ENCODE measurements around the gene FBXO10. TPM values are rescaled to one million over a fixed set of nuclear protein-coding genes. Genes with fewer than 3 reads are reported as not detected.
"Not testable (repeated sequence)": the region's sequence is repeated elsewhere in the genome, so short reads cannot be mapped to it uniquely, and the experiment has no call there.

Gene FBXO10
- polyA plus RNA-seq, 10 donors: 22.8 to 39.8 (median 32.9) TPM

DNA sequence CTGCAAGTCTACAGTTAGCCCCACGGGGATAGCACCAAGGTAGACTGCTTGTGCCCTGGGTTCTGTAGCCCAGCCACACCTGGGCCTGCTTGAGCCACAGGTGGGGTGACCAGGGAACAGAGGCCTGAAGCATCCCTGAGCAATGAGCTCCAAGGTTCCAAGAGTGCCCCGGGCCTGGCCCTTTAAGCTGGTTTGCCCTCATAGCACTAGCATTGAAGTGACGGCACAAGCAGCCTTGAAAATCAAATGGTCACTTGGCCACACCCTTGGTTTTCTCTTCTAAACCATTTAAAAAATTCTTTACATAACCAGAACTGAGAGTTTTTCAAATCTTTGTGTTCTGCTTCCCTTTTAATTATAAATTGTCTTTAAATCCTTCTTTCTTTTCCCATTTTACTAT, 24.7 kb downstream of the FBXO10 start:
- DNase-seq: no peak

DNA sequence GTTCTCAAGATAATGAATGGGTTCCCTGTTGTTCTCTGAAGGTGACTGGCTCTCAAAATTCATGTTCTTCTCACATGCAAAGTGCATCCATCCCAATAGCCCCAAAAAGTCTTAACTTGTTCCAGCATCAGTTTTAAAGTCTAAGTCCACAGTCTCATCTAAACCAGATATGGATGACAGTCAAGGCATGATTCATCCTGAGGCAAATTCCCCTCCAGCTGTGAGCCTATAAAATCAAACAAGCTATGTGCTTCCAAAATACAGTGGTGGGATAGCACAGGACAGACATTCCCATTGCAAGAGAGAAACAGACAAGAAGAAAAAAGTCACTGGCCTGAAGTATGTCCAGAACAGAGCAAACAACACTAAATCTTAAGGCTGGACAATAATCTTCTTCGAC, 25.4 kb downstream of the FBXO10 start:
- DNase-seq: peak in 1 of 3 donors; percentile 8

DNA sequence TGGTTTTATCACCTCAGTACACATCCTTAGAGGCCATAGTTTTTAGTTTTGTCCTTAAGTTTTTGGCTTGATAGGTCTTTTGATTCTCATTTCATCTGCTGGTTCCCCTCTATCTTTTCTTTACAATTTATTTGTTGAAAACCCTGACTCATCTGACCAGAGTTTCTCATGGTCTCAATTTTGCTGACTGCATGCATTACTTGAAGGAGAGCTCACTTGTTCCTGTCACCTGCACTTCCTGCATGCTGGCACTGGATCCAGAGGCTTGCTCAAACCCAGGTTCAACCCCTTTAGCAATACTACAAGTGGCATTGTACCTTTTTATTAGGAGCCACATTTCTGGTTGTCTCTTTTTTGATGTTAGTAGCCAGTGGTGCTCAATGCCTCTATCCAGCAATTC, 26.7 kb downstream of the FBXO10 start:
- DNase-seq: no peak

DNA sequence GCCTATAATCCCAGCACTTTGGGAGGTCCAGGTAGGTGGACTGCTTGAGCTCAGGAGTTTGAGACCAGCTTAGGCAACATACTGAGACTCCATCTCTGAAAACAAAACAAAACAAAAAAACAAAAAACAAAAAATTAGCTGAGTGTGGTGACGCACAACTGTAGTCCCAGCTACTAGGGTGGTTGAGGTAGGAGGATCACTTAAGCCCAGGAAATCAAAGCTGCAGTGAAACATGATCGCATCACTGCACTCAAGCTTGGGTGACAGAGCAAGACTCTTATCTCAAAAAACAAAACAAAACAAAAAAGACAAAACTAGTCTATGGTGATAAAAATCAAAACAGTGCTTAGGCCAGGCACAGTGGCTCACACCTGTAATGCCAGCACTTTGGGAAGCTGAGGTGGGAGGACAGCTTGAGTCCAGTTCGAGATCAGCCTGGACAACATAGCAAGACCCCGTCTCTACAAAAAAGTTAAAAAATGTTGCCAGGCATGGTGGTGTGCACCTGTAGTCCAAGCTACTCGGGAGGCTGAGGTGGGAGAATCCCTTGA, 28.8 kb downstream of the FBXO10 start:
- no peak for DNase-seq

DNA sequence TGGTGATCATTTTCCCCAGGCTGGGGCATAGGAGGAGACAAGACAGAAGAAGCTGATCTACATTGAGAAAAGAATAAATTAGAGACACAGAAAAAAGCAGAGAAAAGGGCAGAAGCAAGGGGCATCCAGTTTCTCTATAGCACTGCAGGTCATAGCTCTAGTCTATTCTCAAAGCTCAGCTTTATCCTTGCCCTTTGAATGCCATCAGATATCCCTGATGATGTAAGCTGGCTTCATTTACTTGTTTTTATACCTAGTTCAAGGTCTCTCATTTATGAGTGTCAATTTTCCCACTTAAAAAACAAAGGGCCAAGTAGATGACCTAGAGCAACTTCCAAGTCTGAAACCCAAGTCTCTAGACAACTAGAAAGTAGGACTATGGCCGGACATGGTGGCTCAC, 32.7 kb downstream of the FBXO10 start:
- DNase-seq: no peak

DNA sequence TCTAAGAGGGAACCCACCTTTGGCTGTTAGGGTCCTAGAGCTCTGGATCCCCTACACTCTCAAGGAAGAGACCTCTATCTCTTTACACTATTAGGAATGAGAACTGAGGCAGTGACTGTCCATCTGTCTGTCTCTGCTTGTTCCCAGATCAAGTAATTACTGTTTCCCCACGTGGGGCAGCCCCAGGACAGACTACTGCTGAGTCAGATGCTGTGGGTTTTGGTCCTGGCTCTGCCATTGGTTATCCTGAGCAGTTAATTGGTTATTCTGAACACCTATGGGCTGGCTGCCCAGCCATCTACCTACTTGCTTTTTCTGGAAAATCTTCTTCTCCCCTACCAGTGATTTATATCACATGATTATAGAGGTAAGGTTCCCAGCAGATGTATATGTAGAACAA, 33.3 kb downstream of the FBXO10 start:
- no peak for DNase-seq

DNA sequence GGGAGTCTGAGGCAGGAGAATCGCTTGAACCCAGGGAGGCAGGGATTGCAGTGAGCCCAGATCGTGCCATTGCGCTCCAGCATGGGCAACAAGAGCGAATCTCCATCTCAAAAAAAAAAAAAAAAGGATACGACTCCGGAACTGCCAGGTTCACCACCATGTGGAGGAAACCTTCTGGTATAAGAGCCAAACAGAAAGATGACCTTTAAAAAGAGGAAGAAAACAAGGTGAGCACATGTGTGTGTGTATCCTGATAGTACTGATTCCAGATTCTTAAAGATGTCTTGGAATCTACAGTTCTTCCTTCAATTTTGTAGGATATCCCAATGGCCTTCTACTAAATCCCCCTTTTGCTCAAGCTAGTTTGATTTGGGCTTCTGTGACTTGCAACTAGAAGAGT, 33.7 kb downstream of the FBXO10 start:
- no peak for DNase-seq

DNA sequence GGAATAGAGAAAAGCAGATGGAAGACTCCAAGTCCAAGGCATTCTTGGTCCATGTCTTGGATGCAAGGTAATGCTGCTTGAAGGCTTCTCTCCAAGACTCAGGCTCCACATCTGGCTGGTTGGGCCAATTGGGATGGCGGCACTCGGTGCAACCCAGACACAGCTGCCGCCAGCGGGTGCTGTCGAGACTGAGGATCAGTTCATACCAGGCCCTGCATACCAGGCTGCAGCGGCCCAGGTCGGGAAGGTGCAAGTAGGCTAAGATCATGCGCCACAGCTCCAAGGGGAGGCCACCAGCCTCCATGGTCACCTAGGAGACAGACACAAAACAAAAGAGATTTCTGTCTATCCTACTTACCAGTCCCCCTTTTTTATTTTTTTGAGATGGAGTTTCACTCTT, 34.7 kb downstream of the FBXO10 start:
- no peak for DNase-seq

DNA sequence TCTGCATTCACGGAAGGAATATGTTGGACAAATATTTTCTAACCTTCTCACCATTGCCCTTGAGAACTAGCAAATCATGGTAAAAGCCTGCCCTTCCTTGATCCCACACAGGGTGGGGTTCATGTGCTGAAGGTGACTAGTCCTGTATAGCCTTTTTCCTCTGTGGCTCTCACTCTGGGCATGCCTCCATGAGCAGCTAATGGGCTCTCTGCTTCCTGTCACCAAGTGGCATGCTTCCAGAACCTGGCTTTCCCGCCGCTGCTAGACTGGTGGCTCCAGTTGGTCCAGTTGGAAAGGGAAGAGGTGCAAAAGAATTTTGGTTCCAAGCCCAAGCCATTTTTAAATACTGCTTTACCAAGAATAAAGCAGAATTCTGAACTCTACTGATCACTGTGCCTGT, 35.5 kb downstream of the FBXO10 start:
- DNase-seq: no peak

DNA sequence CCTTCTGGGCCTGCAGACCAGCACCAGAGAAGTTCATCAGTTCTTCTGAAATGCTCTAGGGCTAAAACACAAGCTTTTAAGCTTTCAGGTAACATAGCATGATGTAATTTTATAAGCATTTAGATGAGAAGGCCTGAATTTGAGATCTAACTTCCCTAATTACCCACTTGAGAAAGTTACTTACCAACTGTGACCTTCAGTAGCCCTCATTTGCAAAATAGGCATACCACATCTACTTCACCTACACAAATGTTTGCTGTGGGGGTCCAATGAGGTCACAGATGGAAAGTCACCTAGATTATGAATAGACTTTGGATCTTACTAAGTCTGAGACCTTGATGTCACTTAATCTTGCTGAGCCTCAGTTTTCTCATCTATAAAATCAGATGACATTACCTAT, 36.5 kb downstream of the FBXO10 start:
- no peak for DNase-seq

DNA sequence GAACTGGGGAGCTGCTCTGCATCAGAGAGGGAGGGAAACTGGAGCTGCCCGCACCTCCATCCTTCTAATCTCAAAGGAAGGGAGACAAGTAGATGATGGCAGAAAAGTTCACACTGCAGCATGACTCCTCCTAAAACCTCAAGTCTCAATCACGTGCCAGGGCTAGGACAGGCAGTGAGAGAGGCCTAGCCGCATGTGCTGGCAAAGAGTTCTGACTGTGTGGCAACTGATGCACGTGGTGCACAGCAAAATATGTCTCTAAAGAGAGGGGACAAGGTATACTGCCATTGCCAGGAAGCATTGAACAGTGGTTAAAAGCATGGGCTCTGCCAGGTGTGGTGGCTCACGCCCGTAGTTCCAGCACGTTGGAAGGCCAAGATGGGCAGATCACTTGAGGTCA, 38.1 kb downstream of the FBXO10 start:
- DNase-seq: no peak

DNA sequence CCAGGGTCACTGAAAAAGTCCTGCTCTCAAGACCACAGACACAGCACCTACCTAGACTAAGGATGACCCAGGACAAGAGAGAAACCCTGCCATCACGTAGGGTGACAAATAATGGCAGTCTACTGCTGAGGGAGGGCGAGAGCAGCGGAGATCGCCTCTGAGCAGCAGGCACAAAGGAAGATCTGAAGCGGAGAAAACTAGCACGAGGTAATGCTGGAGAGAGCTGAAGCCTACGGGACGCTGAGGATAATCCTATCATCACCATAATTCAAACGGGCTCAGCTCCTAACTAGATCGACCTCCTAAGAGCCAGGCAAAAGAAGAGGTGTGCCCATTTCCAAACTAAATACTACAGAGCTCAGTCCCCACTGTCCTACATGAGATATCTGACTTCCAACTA, 41.3 kb downstream of the FBXO10 start:
- no peak for DNase-seq

DNA sequence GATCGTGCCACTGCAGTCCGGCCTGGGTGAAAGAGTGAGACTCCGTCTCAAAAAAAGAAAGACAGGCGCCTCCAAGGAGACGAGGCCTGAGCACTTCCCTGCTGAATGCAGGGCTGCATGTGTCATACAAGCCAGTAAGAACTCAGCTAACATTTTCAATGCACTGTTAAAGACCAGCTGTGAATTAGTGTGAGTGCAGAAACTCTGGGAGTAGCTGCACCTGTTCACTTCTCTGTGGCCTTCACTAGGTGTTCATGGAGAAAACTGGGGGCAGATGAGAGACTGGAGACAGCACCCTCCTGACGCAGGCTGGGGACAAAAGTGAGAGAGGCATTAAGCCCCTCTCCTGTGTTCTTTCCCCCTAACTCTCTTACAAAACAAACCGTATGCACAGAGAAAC, 41.8 kb downstream of the FBXO10 start:
- no peak for DNase-seq

DNA sequence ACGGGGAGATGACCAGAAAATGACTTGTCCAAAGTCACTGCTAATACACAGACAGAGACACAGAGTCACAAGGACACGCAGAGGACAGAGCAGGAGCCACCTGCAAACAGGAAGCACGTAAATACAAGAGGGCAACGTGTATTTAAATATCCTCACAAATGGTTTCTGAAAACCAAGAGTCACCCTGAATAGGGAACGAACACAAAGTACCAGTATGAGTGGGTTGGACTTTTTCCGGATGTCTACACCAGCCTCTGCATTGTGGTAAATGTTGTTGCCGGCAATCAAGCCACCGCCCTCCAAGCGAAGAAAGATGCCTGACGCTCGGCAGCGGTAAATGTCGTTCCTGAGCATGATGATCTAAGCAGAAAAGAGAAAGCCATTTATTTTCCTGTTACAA, 44.5 kb downstream of the FBXO10 start:
- no peak for DNase-seq

DNA sequence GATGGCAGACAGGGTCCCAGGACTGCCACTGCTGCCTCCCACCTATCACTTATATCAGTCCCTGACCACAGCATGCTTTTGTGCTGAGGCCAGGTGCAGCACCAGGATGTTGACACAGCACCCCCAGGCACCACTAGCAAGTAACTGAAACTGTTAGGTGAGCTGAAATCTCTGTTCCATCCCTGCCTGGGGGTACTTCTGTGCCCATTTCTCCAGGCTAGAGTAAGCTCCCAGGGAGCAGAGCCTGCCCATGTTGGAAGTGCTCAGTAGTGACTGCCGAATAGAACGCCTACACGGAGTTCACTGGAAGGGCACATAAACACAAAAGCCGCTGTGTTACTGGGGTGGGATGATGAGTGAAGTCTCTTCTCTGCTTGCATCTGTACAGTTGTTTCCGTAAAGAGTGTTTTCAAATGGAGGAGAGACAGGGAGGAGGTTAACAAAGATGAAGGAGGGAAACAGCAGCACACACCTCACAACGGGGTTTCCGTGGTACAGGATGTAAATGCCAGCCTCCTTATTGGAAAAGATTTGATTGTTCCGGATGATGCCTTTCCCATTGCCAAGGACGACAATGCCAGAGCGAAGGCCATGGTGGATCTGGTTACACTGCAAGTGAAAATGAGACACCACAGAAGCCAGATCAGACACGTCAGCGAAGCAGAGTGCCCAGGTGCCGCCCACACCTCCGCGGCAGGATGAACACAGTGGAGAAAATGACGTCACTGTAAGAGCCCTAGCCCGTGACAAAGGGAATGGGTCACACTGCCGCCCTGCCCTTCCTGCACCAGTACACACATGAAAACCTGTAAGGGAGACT, 47.3 kb downstream of the FBXO10 start:
- no peak for DNase-seq

DNA sequence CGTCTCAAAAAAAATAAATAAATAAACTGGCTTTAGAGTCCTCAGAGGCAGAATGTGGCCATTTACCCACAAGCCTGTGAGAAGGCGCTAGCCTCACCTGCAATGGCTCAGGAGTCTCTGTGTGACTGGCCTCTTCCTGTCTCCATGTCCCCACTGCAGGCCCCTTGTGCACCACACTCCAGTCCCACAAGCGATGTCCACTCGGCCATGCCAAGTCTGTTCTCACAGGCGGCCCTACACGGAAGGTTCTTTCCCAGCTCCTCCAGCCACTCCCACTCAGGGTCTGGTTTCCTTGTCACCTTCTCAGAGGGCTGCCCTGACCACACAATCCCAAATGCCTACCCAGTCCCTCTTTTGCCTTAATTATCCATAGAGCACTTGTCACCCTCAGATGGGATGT, 52.3 kb downstream of the FBXO10 start:
- no peak for DNase-seq

DNA sequence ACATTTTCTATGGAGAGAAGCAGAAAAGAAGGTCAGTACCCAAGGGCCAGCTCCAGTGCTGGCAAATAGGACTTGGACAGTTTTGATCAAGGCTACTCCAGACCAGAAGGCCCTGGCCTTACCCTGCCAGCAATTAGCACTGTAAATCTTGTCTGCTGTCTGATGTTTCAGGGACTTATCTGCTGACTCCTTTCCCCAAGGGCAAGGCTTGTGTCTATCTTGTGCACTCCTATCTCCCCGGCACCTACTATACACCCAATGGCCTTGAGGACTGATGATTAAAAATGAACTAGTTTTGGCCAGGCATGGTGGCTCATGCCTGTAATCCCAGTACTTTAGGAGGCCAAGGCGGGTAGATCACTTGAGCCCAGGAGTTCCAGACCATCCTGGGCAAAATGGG, 53.2 kb downstream of the FBXO10 start:
- DNase-seq: no peak

DNA sequence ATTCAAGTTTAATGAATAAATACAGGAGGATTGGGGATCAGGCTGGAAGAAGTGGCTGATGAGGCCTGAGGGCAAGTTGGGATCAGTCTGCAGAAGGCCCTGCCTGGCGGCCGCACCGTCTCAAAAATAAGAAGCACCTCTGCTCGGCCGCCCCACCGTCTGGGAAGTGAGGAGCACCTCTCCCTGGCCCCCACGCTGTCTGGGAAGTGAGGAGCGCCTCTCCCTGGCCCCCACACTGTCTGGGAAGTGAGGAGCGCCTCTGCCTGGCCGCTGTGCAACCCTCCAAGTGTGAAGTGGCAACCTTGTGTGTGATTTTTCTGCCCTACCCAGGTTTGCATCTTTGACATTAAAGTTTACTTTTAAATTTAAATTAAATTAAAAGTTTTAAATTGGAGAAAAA, 55.1 kb downstream of the FBXO10 start:
- no peak for DNase-seq

DNA sequence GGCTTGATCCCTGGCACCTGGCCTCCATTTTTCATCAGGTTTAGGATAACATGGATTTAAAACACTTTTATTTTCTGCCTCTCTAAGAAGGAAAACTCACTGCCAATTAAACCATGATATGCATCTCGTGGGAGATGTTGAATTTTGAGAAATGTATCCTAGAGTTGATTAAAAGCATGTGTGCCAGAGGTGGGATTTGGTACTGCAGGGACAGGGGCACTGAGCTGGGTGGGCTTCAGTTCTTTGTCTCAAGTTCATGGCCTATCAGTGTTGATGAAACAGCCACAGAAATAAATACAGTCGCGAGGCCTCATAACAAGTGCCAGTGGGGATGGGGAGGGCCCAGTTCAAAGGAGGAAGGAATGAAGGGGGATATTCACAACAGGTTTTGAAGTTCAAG, 55.5 kb downstream of the FBXO10 start:
- DNase-seq: no peak

DNA sequence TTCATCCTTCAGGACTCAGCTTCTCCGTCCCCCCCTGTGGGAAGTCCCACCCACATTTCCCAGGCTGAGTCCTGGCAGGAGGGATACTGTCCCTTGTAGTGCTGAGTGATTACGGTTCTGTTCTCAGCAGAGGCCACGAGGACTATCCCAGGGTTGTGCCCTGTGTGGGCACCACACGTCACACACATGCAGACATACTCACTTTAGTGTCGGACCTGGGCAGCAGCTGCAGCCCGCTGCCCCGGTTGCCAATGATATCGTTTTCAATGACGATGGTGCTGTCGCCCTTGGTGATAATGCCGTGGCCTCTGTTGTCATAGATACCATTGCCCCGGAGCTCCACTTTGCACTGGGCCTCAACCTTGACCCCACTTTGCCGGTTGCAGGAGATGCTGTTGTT, 58.3 kb downstream of the FBXO10 start:
- no peak for DNase-seq

DNA sequence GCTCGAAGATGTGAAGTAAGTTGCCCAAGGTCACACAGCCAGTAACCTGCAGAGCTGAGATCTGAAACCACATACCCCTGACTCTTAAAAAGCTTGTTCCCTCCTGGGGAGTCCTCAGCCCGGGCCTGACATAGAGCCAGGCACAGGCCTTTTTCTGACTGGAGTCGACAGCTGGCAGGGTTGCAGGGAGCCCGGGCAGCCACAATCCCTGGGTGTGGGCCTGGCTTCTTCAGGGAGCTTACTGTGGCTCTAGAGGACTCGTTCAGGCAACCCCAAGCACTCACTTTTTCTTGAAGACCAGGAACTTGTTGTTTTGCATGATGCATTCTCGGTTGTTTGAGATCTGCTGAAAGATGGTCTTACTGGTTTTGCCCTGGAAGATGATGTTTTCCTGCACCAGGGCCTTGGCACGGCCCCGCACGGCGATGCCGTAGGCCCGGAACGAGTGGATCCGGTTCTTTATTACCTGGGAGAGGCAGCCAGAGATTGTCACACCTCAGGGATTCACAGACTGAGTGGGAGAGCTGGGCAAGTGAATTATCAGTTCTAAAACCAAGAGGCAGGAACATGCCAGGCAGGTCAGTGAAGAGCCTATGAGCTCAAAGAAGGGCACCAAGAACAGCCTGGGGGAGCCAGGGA, 60.4 kb downstream of the FBXO10 start:
- DNase-seq: no peak

DNA sequence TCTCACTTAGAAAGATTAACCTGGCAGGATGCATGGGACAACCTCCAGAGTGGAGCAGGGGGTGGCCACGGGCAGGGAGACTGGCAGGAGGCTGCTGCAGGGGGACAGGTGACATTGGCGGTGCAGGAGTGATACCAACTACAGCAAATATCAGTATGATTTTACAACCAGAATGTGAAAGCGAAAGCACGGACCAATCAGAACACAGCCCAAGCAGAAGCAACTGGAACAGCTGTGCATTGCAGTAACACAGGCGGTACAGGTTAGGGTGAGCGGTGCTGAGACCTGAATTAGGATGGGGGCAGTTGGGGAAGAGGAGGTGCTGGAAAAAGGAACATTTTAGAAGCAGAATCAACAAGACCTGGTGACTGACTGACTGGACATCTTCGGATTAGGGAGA, 61.2 kb downstream of the FBXO10 start:
- no peak for DNase-seq

DNA sequence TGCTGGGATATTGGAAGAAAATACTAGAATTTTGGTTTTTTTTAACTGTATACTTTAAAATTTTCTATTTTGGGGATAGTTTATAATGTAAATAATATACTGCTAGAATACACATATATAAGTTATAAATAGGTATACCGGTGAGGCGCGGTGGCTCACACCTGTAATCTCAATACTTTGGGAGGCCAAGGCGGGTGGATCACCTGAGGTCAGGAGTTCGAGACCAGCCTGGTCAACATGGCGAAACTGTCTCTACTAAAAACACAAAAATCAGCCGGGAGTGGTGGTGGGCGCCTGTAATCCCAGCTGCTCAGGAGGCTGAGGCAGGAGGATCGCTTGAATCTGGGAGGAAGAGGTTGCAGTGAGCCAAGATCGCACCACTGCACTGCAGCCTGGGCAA, 61.8 kb downstream of the FBXO10 start:
- not testable (repeated sequence) for DNase-seq

DNA sequence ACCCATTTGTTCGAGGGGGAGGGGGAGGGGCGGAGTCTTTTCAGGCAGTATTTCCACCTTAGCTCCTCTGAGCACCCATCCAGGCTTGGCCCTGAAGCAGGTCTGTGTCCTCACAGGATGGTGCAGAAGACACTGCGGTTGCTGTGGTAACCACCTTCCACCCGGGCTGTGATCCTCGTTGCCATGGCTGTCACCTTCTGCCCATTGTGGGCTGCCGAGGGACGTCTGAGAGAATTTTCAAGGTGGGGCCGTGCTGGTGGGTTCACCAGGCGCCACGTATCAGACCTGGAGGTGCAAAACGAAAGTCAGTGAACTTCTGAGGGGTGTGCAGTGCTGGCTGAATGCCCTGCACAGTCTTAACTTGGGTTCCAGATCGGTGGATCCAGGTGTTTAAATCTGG, 63.7 kb downstream of the FBXO10 start:
- DNase-seq: no peak

Measured in muscle of back (tissue), 11 donors.